ENCODE measurements around the gene SLC6A14.

DNA sequence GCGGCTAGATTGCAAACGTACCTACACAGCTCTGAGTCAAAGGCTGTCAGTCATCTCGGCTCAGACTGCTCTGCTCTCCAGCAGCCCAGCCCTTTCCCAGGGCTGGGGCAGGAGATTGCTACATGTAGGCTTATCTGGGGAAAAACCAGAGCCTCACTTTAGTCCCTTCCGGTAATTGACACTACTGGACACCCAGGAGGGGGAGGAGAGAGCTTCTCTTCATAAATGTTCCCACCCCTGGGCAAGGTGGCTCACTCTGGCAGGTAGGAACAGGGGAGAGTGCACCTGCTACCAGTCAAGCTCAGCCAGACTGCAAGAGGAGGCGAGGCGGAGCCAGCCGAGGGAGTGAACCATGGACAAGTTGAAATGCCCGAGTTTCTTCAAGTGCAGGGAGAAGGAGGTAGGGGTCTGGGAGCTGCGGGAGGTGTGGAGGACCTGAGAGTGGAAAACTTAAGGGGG lies at the start of gene SLC6A14:
- TF ChIP-seq, protein P1, sequence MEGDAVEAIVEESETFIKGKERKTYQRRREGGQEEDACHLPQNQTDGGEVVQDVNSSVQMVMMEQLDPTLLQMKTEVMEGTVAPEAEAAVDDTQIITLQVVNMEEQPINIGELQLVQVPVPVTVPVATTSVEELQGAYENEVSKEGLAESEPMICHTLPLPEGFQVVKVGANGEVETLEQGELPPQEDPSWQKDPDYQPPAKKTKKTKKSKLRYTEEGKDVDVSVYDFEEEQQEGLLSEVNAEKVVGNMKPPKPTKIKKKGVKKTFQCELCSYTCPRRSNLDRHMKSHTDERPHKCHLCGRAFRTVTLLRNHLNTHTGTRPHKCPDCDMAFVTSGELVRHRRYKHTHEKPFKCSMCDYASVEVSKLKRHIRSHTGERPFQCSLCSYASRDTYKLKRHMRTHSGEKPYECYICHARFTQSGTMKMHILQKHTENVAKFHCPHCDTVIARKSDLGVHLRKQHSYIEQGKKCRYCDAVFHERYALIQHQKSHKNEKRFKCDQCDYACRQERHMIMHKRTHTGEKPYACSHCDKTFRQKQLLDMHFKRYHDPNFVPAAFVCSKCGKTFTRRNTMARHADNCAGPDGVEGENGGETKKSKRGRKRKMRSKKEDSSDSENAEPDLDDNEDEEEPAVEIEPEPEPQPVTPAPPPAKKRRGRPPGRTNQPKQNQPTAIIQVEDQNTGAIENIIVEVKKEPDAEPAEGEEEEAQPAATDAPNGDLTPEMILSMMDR (IDR thresholded peaks at IDR 0.05; ENCODE audit: extremely low read depth in 1 of 2, insufficient read depth in 1 of 2, low read depth in 1 of 2, low read length in 2 of 2): no peak
- no peak for TF ChIP-seq GATA2 (IDR thresholded peaks at IDR 0.05; ENCODE audit: insufficient read depth, insufficient read length, low read depth, low read length)
- TF ChIP-seq EZH2 (IDR thresholded peaks at IDR 0.05; ENCODE audit: borderline replicate concordance, low read depth, low read length, severe bottlenecking): no peak
- no peak for TF ChIP-seq POLR2A (IDR thresholded peaks at IDR 0.05; ENCODE audit: low read depth, low read length)
- TF ChIP-seq POLR2AphosphoS5 (IDR thresholded peaks at IDR 0.05; ENCODE audit: insufficient read depth, low read depth, low read length): no peak
